GM18508 (cell line): Measurements from ENCODE around the gene MN1.

Source experiments
- ATAC-seq: cut with Tn5 transposase; IDR thresholded peaks from one replicate; pipeline ENCODE4 v1.9.1; 2021; ENCODE audit warnings: moderate number of reproducible peaks; ENCODE audit not compliant: insufficient read depth, unreplicated experiment

Gene MN1

DNA sequence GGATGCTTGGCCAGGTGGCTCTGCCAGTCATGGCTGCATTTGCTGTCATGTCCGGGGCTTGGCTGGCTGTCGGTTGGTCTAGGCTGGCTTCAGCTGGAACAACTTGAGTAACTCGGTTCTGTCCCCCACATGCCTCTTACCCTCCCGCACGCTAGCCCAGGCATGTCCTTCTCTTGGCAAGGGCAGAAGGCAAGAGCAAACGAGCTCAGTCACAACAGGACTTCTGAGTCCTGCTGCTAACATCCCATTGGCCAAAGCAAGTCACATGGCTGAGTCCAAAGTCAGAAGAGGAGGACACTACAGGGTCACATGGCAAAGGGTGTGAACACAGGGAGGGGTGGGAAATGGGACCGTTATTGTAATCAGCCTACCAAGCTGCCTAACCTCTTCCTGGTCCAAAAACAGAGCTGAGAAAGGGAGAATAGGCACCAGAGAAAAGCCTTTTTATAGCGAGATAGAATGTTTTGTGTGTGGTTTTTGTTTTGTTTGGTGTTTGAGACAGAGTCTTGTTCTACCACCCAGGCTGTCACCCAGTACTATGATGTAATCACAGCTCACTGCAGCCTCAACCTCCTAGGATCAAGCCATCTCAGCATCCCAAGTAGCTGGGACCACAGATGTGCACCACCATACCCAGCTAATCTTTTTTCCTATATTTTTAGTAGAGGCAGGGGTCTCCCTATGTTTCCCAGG lies 81.9 kb downstream of the MN1 start:
- ATAC-seq: no peak

- ATAC-seq: no peak
Measured at GRCh38 chr22:27719036-27719347, 82.6 kb downstream of the MN1 start.

- ATAC-seq: no peak
Measured at GRCh38 chr22:27718186-27719035, 83.1 kb downstream of the MN1 start.

- no peak for ATAC-seq
Measured at GRCh38 chr22:27717094-27717493, 84.5 kb downstream of the MN1 start.

DNA sequence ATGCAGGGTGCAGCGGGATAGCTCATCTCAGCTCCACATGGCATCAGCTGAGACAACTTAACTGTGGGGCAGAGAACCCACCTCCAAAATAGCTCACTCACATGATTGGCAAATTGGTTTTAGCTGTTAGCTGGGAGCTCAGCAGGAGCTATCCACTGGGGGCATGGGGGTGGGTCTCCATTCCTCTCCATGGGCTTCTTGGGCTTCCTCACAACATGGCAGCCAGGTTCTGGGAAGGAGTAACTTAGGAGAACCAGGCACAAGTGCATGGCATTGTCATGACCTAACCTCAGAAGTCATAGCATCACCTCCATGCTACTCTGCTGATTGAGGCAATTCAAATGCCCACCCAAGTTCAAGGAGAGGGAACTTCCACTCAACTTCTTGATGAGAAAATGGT lies 85.5 kb downstream of the MN1 start:
- no peak for ATAC-seq

DNA sequence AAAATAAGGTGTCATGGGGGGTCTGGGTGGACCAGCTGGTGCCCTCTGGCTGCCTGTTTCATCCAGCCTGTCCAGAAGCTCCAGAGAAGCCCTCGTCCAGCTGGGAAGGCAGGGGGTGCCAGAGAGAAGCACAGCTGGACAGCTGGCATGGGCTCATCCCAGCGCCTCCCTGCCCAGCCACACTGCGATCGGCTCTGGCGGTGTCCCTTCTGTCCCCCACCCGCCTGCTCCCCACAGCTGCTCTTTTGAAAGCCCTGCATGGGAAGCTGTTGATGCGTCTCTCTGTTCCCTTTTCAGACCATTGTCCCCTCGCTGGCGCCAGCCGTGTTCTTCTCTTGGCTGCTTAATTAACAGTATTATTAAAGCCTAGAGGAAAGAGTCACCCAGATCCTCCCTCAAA lies 86.5 kb downstream of the MN1 start:
- ATAC-seq: no peak

- ATAC-seq: no peak
Measured at GRCh38 chr22:27714068-27714467, 87.5 kb downstream of the MN1 start.

GRCh38 chr22:27713461-27713860 lies 88.1 kb downstream of the MN1 start:
- ATAC-seq: no peak

GRCh38 chr22:27711756-27712155 lies 89.8 kb downstream of the MN1 start:
- no peak for ATAC-seq

- ATAC-seq: no peak
Measured at GRCh38 chr22:27711012-27711411, 90.5 kb downstream of the MN1 start.

- ATAC-seq: no peak
Measured at GRCh38 chr22:27709919-27710675, 91.5 kb downstream of the MN1 start.

DNA sequence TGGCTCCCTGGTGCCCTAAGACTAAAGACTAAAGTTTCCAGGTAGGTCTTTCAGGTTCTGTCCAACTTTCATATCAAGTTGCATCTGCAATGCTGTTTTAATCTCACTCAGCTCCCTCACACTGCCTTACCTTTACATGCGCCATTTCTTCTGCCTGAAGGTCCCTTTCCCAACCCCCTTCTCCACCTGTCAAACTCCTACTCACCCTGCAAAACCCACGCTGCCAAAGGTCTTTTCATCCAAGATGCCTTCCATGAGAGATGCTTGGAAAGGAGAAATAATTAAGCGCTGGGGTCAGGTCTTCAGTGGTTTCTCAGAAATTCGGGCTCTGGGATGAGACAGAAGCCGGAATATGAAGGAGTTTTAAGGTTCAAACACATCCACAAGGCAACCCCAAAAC lies 95.1 kb downstream of the MN1 start:
- ATAC-seq: no peak

GRCh38 chr22:27705408-27706080 lies 96.0 kb downstream of the MN1 start:
- no peak for ATAC-seq

GRCh38 chr22:27704581-27704980 lies 97.0 kb downstream of the MN1 start:
- ATAC-seq: no peak

DNA sequence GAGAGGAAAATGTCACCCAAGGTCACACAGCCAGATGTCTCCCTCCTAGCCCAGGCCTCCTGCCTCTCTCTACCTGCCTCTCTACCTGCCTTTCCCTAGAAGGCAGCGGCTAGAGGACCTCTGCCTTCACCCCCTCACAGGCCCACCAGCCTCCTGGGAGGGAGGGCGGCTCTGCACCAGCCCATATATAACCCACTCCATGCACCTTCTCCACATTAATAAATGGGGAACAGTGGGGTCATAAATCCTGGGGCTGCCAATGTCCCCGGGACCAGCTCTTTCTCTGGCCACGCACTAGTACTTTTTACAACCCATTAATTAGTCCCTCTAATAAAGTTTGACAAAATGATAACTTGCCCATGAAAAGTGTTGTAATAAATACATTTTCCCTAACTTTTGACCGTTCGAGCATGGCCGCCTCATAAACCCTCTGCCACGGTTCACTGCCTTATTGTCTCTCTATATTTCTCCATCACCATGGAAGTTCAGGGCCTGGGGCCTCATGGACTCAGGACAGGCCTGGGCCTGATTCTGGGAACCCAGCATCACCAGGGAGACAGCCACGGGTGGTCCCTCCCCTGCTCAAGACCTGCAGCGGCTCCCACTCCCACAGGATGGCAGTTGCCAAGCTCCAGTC lies 102.1 kb downstream of the MN1 start:
- ATAC-seq: no peak

GRCh38 chr22:27698813-27699212 lies 102.7 kb downstream of the MN1 start:
- no peak for ATAC-seq
